OCI-M2 (cell line): Measurements from ENCODE around the gene LRIG3.
"Not testable (repeated sequence)": the region's sequence is repeated elsewhere in the genome, so short reads cannot be mapped to it uniquely, and the experiment has no call there.

Source experiments
- DNase-seq: peaks from one replicate; lab custom pipeline; 2025; ENCODE audit not compliant: unreplicated experiment; lab: John Stamatoyannopoulos, UW

LRIG3 gene

DNA sequence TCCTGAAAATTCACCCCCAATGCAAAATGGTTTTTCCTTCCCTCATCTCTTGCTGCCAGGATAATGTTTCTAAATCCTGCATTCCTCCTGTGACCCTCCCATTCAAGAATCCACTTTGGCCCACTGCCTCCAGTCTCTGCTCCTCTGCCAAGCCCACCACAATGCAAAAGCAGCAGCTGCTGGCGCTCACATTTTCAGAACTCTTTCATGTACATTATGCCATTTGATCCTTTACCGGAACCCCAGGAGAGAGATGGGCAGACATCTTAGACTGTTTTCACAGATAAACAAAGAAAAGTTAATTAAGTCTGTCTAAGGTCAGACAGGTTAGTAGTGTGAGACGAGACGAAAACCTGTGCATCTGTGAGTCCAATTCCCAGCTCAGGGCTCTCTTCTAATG is 12.9 kb downstream of the LRIG3 start:
- DNase-seq: no peak

DNA sequence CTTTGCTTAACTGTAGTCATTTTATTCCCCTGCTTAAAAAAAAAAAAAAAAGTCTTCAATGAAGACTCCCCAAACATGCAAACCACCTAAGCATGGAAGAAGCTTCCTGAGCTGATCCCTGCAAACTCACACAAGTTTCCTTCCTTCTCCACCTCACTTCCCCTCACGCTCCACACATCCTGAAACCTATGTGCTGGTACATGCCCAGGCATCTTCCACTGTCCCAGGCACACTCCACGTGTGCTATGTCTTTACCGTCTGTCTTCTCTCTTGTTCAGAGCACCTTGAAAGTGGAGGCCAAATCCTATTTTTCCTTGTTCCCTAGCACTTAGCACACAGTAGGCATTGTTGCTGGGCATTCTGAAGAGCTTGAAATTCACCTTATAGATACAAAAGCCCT is 13.4 kb downstream of the LRIG3 start:
- DNase-seq: no peak

DNA sequence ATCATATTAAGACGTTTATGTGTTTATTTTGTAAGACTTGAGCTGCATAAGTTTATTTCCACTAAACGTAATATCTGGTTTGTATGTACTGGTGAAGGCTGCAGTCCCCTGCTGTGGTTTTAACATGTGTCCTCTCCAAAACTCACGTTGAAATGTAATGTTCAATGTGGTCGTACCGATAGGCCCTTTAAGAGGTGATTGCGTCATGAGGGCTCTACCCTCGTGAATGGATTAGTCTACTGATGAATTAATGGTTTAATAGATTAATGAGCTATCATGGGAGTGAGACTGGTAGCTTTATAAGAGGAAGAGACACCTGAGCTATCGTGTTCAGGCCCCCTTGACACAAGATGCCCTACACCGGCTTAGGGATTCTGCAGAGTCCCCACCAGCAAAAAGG is 14.9 kb downstream of the LRIG3 start:
- no peak for DNase-seq

DNA sequence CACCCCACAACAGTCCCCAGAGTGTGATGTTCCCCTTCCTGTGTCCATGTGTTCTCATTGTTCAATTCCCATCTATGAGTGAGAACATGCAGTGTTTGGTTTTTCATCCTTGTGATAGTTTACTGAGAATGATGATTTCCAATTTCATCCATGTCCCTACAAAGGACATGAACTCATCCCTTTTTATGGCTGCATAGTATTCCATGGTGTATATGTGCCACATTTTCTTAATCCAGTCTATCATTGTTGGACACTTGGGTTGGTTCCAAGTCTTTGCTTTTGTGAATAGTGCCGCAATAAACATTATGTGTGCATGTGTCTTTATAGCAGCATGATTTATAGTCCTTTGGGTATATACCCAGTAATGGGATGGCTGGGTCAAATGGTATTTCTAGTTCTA is 17.6 kb downstream of the LRIG3 start:
- not testable (repeated sequence) for DNase-seq

DNA sequence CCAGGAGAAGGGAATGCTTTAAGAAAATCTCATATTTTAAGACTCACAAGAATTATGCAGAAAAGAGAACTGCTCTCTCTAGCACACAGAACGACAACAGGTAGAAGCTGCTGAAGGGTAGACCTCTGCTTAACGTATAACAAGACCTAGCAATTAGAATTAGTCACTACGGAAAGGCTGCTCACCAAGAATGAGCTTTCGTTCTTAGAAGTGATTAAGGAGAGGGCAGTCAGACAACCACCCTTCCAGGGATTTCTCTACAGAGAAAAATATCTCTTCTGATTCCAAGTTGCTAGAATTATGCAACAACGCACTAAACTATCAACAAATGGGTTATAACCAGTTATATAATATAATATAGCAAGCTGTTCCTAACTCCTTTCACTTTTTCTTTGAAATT is 18.6 kb downstream of the LRIG3 start:
- no peak for DNase-seq

DNA sequence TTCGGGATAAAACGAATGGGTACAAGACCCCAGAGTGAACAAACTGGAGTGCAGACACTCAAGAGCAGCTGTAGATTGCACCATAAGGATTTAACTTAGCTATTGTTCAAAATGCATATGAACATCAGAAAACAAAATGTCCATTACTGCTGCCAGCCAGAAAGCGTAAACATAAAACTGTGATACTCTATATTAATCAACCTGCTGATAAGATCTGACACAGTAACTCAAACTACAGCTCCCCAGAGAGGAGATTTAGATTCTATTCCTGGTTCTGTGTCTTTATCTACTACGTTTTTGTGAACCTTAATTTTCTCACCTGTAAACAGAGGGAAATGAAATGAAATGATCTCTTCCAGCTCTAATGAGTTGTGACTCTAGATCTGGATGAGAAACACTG is 22.3 kb downstream of the LRIG3 start:
- no peak for DNase-seq

DNA sequence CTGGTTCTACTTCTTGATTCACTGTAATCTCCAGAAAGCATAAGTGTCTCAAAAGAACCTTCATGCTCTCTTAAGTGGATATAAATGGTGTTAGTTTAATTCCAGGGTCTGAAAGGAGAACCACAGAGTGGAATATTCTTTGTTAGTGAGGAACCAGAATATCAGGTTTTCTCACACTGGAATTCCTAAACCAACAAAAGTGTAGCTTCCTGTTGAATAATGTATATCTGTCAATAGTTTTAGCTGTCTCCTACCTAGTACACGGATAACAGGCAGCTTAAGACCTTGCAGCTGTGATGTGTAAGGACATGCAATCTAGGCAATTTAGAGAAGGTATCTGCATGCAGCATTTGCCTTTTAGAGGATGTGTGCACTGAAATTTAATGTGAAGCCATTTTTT is 24.0 kb downstream of the LRIG3 start:
- no peak for DNase-seq

DNA sequence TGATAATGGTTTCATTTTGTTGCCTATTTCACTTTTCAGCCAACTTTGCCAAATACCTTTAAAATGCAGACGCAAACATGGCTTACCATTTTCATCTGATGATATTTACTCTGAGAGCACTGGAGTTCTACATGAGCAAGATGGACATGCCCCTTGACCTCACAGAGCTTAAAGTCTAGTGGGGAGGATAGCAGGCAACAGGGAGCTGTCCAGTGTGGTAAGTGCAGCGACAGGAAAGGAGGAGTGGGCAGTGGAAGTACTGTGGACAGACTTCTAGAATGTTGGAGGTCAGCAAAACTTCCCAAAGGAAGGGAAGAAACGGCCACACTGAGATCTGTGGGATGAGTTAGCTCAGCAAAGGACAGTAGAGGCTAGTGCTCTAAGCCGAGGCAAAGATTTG is 25.3 kb downstream of the LRIG3 start:
- no peak for DNase-seq

DNA sequence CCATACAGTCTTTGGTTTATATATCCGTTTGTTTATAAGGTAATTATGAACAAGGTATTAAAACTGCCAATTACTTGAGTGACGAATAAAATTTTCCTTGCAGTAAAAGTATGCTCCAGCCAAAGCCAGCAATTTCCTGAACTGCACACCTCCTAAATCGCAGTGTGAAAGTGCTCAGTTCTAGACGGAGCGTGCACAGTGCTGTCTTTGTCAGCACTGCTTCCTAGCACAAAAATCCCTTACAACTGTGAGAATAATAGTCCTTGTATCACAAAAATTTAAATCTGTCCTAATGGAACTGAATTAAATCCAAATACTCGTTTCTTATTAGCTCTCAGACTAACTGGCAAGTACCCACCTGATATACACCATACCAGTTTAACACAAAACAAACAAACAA is 26.3 kb downstream of the LRIG3 start:
- no peak for DNase-seq

DNA sequence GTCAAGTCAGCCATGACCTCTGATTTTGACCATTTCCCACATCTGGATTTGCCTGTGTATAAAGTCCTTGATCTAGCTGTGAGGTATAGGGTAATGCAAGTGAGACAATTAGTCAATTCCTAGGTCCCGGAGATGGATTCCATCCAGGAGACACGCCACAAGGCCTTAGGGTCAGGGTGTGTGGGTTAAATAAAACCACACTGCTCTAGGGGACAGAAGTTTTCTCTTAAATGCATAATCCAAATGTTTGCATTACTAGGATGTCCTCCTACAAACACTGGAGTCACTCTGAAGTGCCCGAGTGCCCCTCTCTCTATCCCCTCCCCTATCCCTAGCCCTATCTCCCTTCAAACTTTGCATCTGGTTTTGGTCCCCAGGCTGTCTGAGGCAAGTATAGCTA is 26.8 kb downstream of the LRIG3 start:
- no peak for DNase-seq

DNA sequence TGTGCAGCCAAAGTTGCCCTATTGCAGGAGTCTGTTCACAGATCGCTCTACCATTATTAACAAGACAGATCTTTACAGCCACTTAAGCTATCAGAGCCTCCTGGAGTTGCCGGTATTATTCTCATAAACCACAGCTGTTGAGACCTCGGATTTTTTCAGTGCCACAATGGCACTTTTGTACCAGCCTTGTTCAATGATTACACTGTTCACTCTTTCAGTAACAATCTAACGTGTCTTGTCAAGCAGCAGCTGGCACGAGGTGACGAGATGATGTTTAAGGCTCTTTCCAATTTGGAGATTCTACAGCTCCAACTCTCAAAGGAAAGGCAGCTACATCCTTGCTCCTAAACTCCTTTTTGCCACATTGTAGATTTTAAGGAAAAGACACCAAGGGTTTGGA is 30.7 kb downstream of the LRIG3 start:
- no peak for DNase-seq

DNA sequence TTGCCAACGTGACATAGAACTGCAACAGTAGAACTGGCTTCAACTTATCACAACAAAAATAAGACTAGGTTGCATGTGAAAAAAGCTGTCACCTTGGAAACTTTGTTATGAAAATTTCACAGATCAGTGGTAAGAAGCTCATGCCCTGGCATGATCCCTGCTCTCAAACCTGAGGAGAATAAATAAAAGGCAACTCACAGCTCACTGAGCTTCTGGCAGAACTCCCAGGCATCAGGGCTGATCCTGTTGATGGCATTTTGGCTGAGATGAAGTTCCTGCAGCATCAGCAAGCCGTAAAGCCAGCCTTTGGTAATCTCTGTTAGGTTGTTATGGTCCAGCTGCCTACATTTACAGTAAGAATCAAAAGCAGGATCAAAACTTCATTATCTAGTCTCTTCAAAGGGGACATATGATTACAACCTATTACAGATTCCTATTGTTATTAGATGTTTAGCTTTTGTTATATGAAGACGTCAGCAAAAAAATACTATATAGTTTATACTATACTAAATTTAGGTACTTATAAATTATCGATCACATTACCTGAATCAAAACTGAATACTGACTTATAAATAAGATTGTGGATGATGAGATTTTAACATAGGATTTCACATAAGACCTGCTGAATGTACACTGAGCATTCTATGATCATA is 32.0 kb downstream of the LRIG3 start:
- DNase-seq: no peak

DNA sequence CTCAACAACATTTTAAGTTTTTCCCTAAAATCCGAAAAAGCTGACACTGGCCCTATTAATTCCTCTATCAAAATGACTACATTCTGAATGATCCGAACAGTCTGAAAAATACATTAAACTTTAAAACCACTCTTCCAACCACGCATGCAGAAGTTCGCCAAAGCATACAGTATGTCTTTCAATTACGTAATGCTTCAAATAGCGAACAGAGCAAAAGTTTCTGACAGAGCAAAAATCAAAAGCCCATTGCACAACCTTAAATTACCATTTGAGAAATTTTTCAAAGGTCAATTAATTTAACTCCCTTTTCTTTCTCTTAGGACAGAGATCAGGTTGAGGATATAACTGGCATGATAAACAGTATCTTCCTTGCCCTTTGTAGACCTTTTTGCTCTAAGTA is 33.2 kb downstream of the LRIG3 start:
- no peak for DNase-seq

DNA sequence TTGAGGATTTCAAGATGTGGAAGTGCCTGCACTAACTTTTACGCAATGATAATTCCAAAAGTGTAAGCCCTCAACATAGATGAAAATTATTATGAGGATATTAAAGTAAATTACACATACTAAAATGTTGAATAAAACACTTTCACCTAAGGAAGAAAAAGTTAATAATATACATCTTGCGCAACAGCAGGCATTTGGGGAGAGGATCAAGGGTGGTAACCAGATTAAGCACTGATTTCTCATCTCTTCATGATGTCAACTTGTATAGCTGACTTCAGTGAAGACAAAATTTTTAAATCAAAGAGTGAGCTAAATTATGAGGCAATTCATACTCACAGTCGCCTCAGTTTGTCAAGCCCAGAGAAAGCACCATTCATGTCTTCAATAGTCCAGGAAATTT is 33.8 kb downstream of the LRIG3 start:
- no peak for DNase-seq

DNA sequence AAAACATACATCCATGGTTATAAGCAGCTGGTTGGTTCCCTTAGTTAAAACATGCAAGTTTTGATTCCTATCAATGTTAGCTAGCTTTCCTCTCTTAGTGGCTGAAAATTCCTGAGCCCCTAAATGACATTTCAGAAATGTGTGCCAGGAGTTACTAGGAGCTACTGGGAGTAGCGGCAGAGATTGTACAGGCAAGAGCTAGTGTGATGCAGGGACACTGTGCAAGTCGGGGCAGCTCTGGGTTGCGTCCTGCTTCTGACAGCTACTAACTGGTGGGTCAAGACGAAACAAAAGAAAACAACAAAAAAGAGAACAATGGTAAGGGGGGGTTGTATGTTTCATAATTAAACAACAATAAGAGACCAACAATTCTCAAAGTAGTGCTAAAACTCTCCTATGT is 35.4 kb downstream of the LRIG3 start:
- DNase-seq: no peak

DNA sequence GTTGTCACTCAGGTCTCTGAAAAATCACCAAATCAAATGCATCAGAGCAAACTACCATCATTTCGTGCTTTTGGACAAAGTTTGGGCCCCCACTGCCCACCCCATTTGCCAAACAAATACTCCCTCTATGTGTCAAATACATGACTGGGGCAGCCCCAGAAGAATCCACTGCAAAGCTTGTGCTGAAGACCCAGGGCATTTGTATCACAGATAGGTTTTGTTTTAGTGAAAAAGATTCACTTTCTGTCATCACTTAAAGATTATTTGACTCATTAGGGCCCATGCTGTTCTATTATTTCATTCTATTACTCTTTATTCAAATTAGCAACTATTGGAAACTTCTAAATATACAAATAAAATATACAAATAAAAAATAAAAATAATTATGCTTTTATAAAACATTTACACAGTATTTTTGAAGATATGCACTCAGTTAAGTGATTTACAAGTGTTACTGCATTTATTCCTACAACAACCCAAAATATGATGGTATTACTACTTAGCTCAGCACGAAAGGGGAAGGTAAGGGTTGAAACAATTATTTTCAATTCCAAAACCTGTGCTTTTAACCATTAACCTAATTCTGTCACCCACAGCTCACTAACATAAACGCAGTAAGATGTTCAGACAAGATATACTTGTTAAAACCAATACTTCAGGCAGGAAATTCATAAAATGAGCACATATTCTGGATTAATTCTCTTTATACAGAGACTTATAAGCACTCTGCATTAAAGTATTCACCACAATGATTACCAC is 36.5 kb downstream of the LRIG3 start:
- no peak for DNase-seq

DNA sequence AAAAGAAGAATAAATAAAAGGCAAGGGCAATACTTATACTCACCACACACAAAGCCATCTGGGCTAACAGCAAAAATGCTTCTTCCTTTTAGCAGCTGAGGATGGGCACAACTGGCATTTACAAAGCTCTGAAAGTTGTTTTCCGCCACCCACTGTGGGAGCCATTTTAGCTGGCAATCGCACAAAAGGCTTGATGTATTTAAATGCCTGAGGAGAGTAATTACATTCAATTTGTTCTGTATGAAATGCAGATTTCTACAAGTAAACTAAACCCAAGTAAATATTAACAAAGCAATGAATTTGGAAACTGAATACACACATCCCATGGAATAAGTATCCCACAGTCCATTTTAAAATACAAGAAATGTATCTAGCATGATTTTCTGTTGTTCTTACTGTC is 37.5 kb downstream of the LRIG3 start:
- DNase-seq: no peak

DNA sequence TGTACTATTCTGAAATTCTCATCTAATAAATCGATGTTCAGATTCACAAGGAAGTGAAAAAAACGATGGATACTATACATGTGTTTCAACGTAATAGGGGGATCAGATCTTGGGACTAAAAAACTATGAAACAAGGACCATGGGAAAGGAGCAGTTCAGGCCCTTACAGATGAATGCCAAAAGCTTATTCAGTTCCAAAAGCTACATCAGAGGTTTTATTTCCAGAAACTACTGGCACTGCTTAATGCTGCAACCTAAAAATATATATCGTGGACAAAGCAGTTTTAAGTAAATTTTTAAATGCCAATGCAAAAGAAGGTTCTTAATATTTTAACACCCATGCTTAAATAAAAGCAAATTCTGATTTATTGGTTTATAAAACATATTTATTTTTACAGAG is 38.5 kb downstream of the LRIG3 start:
- DNase-seq: no peak

DNA sequence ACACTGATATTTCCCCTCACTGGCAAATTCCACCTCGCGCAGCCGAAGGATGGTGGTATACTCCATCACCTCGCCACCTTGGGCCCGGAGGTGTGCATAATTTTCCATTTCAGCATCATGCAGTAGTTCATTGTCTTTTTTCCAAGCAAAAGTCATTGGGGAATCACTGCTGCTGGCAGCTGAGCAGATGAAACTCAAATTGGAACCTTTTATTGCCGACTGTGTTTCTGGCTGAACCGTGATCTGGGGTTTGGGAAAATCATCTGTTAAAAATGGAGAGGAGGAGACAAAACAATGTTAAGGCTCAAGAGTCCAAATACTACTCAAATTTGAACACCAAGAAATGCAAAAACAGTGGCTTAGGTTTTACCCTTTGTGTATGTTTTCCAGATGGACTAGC is 39.7 kb downstream of the LRIG3 start:
- DNase-seq: no peak

DNA sequence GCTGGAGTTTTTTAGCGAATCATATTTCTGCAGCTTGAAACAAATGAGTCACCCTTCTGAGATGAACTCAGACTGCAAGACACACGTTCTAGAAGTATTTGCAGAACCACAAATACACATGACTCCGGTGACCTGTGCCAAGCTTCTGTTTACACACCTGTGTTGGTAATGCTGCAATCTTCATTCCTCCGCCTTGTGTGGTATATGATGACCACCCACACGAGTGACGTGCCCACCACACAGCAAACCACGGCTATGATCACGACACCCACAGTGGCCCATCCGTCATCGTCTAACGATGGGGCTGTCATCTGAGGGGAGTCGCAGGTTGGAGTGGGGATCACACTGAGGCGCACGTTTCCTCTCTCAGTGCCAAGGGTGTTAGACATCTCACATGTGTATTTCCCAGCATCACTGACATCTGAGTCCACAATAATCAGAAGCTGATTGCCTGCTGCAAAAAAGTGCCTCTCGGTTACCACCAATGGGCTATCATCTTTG is 43.0 kb downstream of the LRIG3 start:
- no peak for DNase-seq

DNA sequence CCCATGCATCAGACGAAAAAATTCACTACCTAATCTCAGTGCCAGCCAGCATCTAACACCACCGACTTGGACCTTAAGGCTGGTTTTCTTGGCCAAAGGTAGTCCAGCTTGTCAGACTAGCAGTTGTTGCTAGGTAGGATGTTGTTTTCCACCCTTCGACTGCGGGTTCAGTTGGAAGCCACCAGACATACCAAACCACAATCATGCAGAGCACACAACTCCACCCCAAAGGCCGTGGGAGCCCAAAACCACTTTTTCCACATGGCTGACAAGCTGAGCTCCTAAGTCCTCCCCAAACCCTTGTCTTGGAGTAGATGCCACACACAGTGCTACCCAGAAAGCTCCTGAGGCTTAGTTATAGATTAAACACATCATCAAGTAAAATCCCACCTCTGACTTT is 46.8 kb downstream of the LRIG3 start:
- DNase-seq: no peak

DNA sequence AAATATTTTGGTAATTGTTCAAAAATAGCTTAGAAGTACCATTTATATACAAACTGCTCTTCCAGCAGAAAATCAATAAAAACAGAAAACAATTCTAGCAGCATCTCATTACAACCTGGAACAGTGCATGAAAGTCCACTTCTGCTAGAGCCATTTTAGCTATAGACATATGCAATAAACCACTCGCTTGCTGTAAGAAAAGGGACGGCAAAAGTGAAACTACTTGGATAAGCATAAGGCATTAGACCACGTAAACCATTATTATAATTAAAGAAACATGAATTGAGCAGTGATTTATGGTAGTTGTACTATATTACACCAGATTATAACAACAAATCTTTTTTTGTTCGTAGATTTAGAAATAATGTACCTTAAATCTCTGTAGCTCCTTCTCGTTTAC is 48.7 kb downstream of the LRIG3 start:
- no peak for DNase-seq

DNA sequence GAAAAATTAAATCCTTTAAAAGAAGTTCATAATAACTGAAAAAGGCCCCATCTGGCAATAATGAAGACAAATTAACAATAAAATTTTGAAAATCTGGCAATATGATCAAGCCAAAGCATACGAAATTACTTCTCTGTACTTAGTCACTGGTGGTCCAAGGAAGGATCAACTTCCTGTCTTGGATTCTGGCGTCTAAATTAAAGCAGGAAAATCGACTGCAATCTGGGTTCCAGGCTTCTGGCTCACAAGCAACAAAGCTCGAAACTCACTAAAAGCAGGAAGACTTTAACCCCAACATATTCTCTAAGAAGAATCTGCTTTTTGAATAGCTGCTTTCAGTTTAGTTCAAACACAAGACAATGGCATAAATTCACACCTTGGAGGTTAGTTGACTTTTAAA is 49.7 kb downstream of the LRIG3 start:
- DNase-seq: no peak
